ENCODE results near the gene ARL16. TPM values are rescaled to one million over a fixed set of nuclear protein-coding genes. Genes with fewer than 3 reads are reported as not detected.

ARL16 gene
- total RNA-seq, 1 experiment from 2014 or later, result 47.5 TPM

GRCh38 chr17:81717049-81717765 lies 33.6 kb upstream of the ARL16 start:
- Histone ChIP-seq H3K4me1 (ENCODE audit: control insufficient read depth in 1 of 2, insufficient read depth in 2 of 2, low read length in 2 of 2) (peaks cover 24 to 27% of the 10 kb centered on the region in 2 experiments), H3K27ac (ENCODE audit: low read depth, low read length) (no peak overlapping the region), H3K36me3 (ENCODE audit: control insufficient read depth in 1 of 2, insufficient read depth in 2 of 2, low read length in 2 of 2) (peaks cover 3 to 5% of the 10 kb centered on the region in 2 experiments; a peak in 3 of 4 replicates), H3K4me2 (ENCODE audit: low read length) (no peak overlapping the region), H2AFZ (ENCODE audit: low read depth, low read length, poor library complexity, severe bottlenecking) (no peak overlapping the region), H3K79me2 (ENCODE audit: insufficient read depth, low read length) (peaks cover 34% of the 10 kb centered on the region), H3K4me3 (replicated peaks in 1 of 2; ENCODE audit: low read depth in 1 of 2, low read length in 2 of 2) (no peak overlapping the region), H4K20me1 (ENCODE audit: insufficient read depth) (no peaks in the 10 kb centered on the region), H3K27me3 (ENCODE audit: insufficient read depth, low read length) (no peaks in the 10 kb centered on the region), H3K9me3 (ENCODE audit: control insufficient read depth in 1 of 2, insufficient read depth in 1 of 2, low read depth in 1 of 2, low read length in 2 of 2) (no peaks in the 10 kb centered on the region), H3K9me2 (ENCODE audit: insufficient read depth) (no peaks in the 10 kb centered on the region), H3K9ac (ENCODE audit: low read length) (no peak overlapping the region)
- CTCF ChIA-PET, result no interaction called here
- TF ChIP-seq POLR2AphosphoS5 (IDR thresholded peaks at IDR 0.05; ENCODE audit: low read depth, low read length), result no peak
- TF ChIP-seq CEBPB (IDR thresholded peaks at IDR 0.05; ENCODE audit: low read depth), result no peak
- no peak for TF ChIP-seq ZNF274 (IDR thresholded peaks at IDR 0.05; ENCODE audit: low read depth, low read length)
- TF ChIP-seq TCF7L2 (IDR thresholded peaks at IDR 0.05; ENCODE audit: borderline replicate concordance, extremely low read depth, insufficient read depth, insufficient read length), result no peak
- no peak for TF ChIP-seq SP1 (IDR thresholded peaks at IDR 0.05; ENCODE audit: low read depth)
- TF ChIP-seq EZH2 (IDR thresholded peaks at IDR 0.05), result no peak
- TF ChIP-seq EGR1 (IDR thresholded peaks at IDR 0.05; ENCODE audit: low read depth), result no peak
- TF ChIP-seq CBX3 (IDR thresholded peaks at IDR 0.05; ENCODE audit: low read depth), result no peak
- TF ChIP-seq ZFX (IDR thresholded peaks at IDR 0.05), result no peak
- TF ChIP-seq CTCF (IDR thresholded peaks at IDR 0.05 in 2 of 3, conservative IDR thresholded peaks at IDR 0.05 in 1 of 3; ENCODE audit: borderline replicate concordance in 1 of 3, insufficient read depth in 1 of 3, low read depth in 2 of 3, low read length in 2 of 3), result no peak
- no peak for TF ChIP-seq EZH2phosphoT487 (IDR thresholded peaks at IDR 0.05; ENCODE audit: borderline replicate concordance)
- DNase-seq (ENCODE audit: low read depth, low spot score) (no peak), ATAC-seq (no peak)
- RAD21 ChIA-PET (ENCODE audit: low non-redundant PET in 1 of 2, low total read pairs in 2 of 2, uncharacterized antibody in 2 of 2, unreplicated experiment in 2 of 2), result no interaction called here
- BruUV-seq (replicated peaks), result no TSS peak
- POLR2A ChIA-PET, result no interaction called here
- intact Hi-C loops (cut with micrococcal nuclease), result no loop called here
